H1 (cell line): ENCODE results near the gene GANAB. TPM values are rescaled to one million over a fixed set of nuclear protein-coding genes. Genes with fewer than 3 reads are reported as not detected.
A peak's percentile ranks its signal among the peaks of the same experiment; 100 is the strongest.

Source experiments
- ASH2L ChIP-seq: fragments of 200-600, 300-600 bp; sonication (generic); IDR thresholded peaks from one replicate; pipeline ENCODE4 v1.7.1; 2017; ENCODE audit warnings: low read length
- BRCA1 ChIP-seq: IDR thresholded peaks from 2 replicates; pipeline ENCODE4 v1.6.1; 2012; ENCODE audit warnings: low read depth, low read length, improper control_type of control experiment
- CHD2 ChIP-seq: IDR thresholded peaks from 2 replicates; pipeline ENCODE4 v1.6.1; 2012; ENCODE audit warnings: low read length, improper control_type of control experiment
- CREB1 ChIP-seq: IDR thresholded peaks from 2 replicates; pipeline ENCODE4 v1.6.1; 2012; ENCODE audit warnings: inconsistent platforms
- FOSL1 ChIP-seq: IDR thresholded peaks from 2 replicates; pipeline ENCODE4 v1.6.1; 2011; ENCODE audit warnings: mild to moderate bottlenecking, low read depth, low read length, moderate library complexity; ENCODE audit not compliant: insufficient read depth
- HDAC2 ChIP-seq, 2 experiments: fragments of 300-600 bp in 1 of 2; sonication (generic) in 1 of 2; IDR thresholded peaks; 2 replicates each; pipeline ENCODE4 v1.6.1; 2011 to 2012; ENCODE audit warnings: low read depth in 2 of 2, low read length in 2 of 2, mild to moderate bottlenecking in 2 of 2, moderate library complexity in 2 of 2, borderline replicate concordance in 1 of 2, inconsistent platforms in 1 of 2
- JUND ChIP-seq: IDR thresholded peaks from 2 replicates; pipeline ENCODE4 v1.6.1; 2011; ENCODE audit warnings: mild to moderate bottlenecking, improper control_type of control experiment, low read length
- POLR2A ChIP-seq, 2 experiments: IDR thresholded peaks; 1 replicate in 1 of 2; 2 replicates in 1 of 2; pipeline ENCODE4 v1.6.1; 2011; ENCODE audit warnings: low read depth in 2 of 2, low read length in 2 of 2, mild to moderate bottlenecking in 2 of 2; ENCODE audit errors: control extremely low read depth in 1 of 2
- RNF2 ChIP-seq: fragments of 200-900, 300-1000 bp; sonication (generic); IDR thresholded peaks from 2 replicates; pipeline ENCODE4 v1.7.1; 2016; ENCODE audit warnings: borderline replicate concordance, low read depth, mild to moderate bottlenecking, antibody characterized with exemption, low read length; ENCODE audit not compliant: poor library complexity, severe bottlenecking; ENCODE audit errors: missing control alignments
- SUZ12 ChIP-seq: fragments of 200-600 bp; sonication (generic); IDR thresholded peaks from 2 replicates; pipeline ENCODE4 v1.6.1; 2012; ENCODE audit warnings: mild to moderate bottlenecking, inconsistent platforms, low read length, moderate library complexity, mixed read lengths
- polyA plus RNA-seq, 7 experiments: library from polyadenylated mRNA; depleted of rRNA in 3 of 7; stranded (reverse) in 5 of 7; unstranded in 2 of 7; fragments of >200 nt in 5 of 7; fragments of 200-250 nt in 2 of 7; gene quantifications; 1 replicate in 5 of 7; 2 replicates in 1 of 7; 4 replicates in 1 of 7; pipeline versions ENCODE4 v1.2.1 to v1.2.3, GENCODE V29; 2011 to 2013; ENCODE audit warnings: missing spikeins in 2 of 7, mixed read lengths in 2 of 7
- total RNA-seq: library from RNA; stranded (reverse); fragmentation: NEBNext Ultra II Directional; extraction: Animal tissue kit (Norgen Biotek cat#: 25700); gene quantifications from 2 replicates; pipeline ENCODE4 v1.2.1, GENCODE V29; 2021
- TF ChIP-seq, protein P1 (sequence below): fragments of 300-600 bp; sonication (generic); IDR thresholded peaks from 2 replicates; pipeline ENCODE4 v1.7.1; 2012; ENCODE audit warnings: low read length, moderate library complexity, mild to moderate bottlenecking, inconsistent platforms; ENCODE audit not compliant: insufficient replicate concordance

GANAB gene
- total and polyA plus RNA-seq, 2 of the 8 experiments (the other 6 are each of a cell fraction or from before 2014, with no cell fraction given), result 289 to 330 TPM

DNA sequence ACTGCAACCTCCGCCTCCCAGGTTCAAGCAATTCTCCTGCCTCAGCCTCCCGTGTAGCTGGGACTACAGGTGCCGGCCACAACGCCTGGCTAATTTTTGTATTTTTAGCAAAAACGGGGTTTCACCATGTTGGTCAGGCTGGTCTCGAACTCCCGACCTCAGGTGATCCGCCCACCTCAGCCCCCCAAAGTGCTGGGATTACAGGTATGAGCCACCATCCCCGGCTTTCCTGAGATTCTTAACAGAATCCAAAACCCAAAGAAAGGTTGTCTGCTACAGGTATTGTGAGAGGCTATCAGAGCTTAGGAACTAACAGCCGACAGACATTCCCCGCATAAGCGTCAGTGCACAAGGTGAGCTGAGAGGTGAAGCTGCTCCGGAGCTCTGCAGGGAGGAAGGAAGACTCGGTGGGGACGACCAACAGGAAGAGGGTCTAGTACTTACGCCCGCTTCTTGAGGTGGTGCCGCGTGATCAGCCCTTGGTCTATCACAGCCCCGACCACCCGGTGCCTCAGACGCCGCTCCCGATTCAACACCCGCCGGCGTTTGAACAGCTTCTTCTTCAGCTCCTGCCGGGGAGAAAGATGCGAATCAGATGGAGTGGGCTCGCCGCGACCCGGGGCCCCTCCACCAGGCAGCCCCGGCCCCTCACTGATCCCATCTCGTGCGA, 18.1 kb upstream of the GANAB start (continued):
- TF ChIP-seq, protein P1, sequence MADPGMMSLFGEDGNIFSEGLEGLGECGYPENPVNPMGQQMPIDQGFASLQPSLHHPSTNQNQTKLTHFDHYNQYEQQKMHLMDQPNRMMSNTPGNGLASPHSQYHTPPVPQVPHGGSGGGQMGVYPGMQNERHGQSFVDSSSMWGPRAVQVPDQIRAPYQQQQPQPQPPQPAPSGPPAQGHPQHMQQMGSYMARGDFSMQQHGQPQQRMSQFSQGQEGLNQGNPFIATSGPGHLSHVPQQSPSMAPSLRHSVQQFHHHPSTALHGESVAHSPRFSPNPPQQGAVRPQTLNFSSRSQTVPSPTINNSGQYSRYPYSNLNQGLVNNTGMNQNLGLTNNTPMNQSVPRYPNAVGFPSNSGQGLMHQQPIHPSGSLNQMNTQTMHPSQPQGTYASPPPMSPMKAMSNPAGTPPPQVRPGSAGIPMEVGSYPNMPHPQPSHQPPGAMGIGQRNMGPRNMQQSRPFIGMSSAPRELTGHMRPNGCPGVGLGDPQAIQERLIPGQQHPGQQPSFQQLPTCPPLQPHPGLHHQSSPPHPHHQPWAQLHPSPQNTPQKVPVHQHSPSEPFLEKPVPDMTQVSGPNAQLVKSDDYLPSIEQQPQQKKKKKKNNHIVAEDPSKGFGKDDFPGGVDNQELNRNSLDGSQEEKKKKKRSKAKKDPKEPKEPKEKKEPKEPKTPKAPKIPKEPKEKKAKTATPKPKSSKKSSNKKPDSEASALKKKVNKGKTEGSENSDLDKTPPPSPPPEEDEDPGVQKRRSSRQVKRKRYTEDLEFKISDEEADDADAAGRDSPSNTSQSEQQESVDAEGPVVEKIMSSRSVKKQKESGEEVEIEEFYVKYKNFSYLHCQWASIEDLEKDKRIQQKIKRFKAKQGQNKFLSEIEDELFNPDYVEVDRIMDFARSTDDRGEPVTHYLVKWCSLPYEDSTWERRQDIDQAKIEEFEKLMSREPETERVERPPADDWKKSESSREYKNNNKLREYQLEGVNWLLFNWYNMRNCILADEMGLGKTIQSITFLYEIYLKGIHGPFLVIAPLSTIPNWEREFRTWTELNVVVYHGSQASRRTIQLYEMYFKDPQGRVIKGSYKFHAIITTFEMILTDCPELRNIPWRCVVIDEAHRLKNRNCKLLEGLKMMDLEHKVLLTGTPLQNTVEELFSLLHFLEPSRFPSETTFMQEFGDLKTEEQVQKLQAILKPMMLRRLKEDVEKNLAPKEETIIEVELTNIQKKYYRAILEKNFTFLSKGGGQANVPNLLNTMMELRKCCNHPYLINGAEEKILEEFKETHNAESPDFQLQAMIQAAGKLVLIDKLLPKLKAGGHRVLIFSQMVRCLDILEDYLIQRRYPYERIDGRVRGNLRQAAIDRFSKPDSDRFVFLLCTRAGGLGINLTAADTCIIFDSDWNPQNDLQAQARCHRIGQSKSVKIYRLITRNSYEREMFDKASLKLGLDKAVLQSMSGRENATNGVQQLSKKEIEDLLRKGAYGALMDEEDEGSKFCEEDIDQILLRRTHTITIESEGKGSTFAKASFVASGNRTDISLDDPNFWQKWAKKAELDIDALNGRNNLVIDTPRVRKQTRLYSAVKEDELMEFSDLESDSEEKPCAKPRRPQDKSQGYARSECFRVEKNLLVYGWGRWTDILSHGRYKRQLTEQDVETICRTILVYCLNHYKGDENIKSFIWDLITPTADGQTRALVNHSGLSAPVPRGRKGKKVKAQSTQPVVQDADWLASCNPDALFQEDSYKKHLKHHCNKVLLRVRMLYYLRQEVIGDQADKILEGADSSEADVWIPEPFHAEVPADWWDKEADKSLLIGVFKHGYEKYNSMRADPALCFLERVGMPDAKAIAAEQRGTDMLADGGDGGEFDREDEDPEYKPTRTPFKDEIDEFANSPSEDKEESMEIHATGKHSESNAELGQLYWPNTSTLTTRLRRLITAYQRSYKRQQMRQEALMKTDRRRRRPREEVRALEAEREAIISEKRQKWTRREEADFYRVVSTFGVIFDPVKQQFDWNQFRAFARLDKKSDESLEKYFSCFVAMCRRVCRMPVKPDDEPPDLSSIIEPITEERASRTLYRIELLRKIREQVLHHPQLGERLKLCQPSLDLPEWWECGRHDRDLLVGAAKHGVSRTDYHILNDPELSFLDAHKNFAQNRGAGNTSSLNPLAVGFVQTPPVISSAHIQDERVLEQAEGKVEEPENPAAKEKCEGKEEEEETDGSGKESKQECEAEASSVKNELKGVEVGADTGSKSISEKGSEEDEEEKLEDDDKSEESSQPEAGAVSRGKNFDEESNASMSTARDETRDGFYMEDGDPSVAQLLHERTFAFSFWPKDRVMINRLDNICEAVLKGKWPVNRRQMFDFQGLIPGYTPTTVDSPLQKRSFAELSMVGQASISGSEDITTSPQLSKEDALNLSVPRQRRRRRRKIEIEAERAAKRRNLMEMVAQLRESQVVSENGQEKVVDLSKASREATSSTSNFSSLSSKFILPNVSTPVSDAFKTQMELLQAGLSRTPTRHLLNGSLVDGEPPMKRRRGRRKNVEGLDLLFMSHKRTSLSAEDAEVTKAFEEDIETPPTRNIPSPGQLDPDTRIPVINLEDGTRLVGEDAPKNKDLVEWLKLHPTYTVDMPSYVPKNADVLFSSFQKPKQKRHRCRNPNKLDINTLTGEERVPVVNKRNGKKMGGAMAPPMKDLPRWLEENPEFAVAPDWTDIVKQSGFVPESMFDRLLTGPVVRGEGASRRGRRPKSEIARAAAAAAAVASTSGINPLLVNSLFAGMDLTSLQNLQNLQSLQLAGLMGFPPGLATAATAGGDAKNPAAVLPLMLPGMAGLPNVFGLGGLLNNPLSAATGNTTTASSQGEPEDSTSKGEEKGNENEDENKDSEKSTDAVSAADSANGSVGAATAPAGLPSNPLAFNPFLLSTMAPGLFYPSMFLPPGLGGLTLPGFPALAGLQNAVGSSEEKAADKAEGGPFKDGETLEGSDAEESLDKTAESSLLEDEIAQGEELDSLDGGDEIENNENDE, result no peak
- no peak for TF ChIP-seq POLR2A (IDR thresholded peaks at IDR 0.05; ENCODE audit: control extremely low read depth in 1 of 2, low read depth in 2 of 2, low read length in 2 of 2)
- TF ChIP-seq BRCA1, result no peak; the same call in 1 of the 2 replicates
- no peak for TF ChIP-seq JUND
- no peak for TF ChIP-seq CREB1
- TF ChIP-seq ASH2L, result peak; percentile 41
- no peak for TF ChIP-seq HDAC2 (IDR thresholded peaks at IDR 0.05; ENCODE audit: borderline replicate concordance in 1 of 2, low read depth in 2 of 2, low read length in 2 of 2)
- TF ChIP-seq FOSL1, result no peak
- TF ChIP-seq CHD2, result no peak
- TF ChIP-seq RNF2, result no peak
- no peak for TF ChIP-seq SUZ12
